Endothelial cell of hepatic sinusoid (primary cell): ENCODE results near the gene CLCN7.

Experiments
- in situ Hi-C: cut with HindIII; loops from 2 replicates; pipeline ENCODE4 v1.10.0; 2017; ENCODE audit warnings: low sequenced_read_pairs

Gene CLCN7

DNA sequence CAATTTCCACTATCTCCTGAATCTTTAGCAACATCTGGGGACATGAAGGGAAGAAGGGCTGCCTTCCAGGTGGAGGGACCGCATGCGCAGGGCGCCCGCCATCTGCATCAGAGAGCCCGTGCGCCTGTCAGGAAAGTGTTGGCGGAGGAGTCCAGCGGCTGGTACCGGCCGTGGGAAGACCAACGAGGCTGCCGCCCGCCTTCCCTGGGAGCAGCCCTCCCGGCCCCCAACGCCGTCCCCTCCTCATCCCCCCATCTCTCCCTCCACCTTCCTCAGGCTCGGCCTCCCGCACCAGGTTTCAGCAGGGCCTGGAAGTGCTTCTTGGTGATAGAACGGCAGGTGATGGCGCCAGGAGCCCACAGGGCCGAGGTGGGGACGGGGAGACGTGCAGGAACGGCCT lies 8.8 kb downstream of the CLCN7 start:
- in situ Hi-C loops: no loop called here

DNA sequence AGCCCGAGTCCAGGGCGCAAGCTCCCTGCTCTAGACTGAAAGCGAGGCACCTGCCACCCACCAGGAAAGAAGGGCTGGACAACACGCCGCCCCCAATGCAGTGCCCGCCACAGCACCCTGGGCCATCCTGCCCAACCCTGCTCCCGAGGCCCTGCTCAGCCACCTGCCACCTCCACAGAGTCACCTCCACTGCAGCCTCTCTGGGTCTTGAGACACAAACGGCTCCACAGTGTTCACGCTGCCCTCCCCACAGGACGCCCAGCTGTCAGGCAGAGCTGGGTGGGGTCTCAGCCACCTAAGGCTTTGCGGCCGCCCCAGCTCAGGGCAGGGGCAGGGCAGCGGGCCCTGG lies 9.3 kb downstream of the CLCN7 start:
- in situ Hi-C loops: no loop called here

DNA sequence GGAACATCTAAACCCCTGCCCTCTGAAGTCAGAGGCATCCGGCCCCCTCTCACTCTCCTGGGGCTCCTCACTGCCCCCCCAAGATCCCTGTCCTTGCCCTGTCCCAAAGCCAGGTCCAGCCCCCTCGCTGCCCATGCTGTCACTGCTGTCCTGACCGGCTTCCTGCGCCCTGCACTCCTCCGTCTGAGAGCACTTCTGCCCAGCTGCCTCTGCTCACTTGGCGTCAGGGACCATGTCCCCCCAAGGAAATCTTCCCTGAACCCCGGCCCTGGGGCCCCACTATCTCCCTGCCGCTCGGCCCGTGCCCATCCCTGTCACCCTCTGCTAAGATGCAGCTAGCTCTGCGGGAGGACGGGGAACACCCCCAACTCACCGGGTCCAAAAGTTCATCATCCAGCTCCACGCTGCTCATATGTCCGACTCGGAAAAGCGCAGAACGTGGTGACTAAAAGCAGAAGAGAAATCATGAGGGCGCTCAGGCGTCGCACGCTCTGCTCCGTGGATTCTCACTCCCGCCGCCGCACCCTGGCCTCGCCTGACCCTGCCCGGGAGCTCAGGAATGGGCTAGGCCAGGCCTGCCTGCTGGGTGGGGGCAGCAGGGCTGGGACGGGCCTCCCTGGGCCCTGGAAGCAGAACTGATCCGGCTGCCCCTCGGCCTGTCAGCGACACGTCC lies 9.8 kb downstream of the CLCN7 start:
- in situ Hi-C loops: no loop called here

DNA sequence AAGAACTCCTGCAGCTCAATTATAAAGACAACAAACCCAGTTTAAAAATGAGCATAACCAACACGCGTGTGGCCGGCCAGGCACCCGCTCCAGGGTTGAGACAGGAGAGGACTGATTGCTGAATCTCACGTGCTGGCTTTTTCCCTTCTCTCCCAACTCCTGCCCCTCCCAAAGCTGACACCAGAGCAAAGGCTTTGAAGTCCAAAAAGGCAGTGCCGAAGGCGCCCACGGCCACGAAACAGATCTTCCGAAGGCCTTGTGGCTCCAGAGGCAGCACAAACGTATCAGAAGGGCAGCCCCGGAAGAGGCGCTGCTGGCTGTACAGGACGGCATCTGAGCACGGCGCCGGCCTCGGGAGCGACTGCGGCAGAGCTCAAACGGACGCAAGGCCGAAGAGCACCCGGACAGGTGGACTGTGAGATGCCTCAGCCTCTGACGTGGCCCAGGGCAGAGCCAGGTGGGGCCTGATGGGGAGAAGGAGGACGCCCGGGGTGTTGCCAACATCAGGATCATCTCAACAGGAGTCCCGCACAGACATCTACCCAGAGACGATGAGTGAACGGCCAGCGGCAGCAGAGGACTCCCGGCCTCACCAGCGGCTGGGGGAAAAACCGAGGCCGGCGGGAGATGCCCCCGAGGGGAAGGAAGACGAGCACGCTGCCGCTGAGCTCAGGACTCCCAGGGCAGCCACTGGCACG lies 10.5 kb downstream of the CLCN7 start:
- in situ Hi-C loops: no loop called here

DNA sequence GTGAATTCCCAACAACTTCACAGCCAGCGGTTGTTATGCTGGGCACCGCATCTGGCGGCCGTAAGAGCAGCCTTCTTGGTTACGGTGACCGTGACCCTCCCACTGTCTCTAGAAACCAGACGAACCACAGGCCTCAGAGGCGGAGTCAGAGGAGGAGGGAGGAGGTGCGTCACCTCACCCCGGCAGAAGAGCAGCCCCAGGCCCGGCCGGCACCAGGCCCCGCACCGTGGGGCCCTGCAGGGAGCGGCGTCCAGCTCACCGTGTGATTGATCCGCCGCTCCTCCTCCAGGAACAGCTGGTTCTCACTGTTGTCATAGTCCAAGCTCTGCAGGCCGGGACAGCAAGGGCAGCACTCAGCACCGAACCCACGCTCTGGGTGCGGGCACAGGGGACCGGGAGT lies 13.7 kb downstream of the CLCN7 start:
- in situ Hi-C loops: no loop called here

DNA sequence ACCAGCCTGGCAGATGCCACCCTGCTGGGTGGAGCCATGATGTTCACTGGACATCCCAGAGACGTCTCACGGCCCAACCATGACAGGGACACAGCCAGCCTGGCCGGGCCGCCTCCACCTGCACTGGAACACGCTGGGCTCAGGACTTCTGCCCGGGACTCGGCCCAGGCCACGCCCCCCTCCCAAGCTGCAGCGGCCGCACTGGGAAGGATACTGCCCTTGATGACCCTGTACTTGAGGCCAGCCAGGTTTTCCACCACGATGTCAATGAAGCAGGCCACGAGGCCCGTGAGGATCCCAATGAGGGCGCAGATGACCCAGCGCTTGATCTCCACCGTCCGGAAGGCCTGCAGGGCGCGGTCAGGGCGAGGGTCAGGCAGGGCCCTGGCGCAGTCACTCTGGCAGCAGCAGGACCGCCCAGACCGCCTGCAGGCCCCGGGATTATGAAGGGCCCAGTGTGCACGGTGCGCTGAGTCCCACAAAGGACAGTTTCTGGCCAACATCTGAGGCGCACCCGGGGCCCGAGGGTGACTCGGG lies 14.2 kb downstream of the CLCN7 start:
- in situ Hi-C loops: no loop called here

DNA sequence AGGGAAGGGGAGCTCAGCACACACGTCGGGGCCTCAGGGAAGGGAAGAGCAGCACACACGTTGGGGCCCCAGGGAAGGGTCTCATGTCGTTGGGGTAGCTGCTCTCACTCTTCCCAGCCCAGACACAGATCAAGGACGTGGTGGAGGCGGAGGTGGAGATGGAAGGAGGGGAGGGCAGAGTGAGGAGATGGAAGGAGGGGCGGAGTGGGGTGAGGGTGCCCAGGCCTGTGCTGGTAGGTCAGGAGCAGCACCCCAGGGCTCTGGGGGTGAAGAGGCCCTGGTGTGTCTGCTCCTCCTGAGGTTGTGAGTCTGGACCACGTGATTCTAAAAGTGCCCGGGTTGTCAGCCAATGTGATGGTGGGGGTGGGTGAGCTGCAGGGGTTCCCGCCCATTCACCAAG lies 14.9 kb downstream of the CLCN7 start:
- in situ Hi-C loops: no loop called here

DNA sequence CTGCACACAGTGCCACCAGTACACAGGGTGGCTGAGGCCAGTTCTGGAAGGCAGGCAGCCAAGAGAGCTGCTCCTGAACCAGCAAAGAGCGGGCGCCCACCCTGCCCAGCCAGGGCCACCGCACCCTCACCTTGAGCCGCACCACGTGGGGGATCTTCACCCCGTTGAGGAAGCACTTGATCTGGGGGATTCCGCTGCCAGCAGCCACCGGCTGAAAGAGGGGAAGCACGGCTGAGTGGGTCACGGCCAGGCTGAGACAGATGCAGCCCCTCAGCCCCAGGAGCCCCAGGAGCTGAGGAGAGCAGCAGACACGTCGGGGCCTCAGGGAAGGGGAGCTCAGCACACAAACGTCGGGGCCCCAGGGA lies 15.9 kb downstream of the CLCN7 start:
- in situ Hi-C loops: no loop called here

DNA sequence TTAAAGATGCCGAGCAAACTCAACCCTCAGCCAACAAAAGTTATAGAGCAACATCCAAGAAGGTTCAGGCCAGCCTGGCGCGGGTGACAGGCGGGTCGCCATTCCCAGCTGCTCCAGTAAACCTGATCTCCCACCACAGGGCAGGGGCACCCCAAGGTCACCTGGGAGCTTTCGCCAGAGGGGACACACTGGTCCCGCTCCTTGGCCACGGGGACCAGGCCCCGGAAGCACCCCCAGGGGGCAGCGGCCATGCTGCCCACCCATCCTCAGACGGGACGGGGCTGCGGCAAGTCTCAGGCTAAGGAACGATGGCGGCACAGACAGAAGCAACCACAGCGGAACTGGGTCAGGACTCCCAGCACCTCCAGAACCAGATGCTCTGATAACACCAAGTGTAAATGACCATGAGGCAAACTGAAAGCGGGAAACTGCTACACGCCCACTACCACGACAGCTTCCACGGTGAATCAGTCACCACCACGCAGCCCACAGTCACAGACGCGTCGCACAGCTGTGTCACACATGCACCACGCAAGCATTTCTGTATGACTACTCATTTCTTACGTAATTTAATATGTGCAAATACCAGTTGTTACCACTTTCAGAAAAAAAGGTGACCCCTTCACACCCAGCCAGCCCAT lies 16.4 kb downstream of the CLCN7 start:
- in situ Hi-C loops: no loop called here

DNA sequence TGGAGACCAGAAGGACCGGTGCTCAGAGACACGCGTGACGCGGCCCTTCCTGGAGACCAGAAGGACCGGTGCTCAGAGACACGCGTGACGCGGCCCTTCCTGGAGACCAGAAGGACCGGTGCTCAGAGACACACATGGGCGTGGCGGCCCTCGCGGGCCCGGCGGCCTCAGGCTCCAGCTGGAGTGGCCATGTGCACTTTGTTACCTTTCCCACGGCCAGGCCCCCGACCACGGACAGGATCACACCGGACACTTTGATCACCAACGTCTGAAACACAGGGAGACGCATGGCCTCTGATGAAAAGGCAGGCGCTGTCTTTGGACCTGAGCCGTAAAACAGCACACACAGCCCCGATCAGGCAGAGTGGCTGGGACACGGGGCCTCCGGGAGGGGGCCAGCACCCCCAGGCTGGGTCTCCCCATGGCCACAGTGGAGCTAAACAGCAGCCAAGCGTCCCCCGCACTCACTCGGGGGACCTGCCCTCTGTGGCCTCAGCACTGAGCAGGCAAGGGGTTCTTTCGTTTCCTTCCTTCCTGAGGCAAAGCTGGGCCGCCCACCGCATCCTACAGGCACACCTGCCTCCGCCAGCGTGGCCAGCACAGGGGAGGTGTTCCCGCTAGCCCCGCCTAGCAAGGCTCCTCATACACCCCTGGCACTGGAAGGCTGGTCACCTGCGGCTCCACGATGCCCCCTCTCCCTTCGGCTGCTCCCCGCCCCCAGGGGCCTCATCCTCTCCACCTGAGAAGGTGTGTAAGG lies 17.2 kb downstream of the CLCN7 start:
- in situ Hi-C loops: no loop called here

DNA sequence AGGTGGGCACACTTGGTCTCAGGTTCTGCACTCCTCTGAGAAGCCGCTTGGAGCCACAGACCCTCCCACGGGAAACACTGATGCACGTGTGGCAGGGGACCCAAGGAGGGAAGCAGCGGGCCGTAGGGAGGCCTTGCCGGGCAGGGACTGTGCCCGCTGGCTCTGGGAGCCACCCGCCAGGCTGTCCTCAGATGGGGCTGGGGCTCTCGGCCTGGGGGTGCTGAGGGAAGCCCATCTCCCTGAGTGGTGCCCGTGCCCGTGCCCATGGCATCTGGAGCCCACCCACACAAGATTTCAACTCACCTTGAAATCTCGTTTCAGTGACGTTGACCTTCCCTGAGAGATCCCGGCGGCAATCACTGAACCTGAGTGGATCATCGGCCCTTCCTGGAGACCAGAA lies 17.9 kb downstream of the CLCN7 start:
- in situ Hi-C loops: no loop called here

DNA sequence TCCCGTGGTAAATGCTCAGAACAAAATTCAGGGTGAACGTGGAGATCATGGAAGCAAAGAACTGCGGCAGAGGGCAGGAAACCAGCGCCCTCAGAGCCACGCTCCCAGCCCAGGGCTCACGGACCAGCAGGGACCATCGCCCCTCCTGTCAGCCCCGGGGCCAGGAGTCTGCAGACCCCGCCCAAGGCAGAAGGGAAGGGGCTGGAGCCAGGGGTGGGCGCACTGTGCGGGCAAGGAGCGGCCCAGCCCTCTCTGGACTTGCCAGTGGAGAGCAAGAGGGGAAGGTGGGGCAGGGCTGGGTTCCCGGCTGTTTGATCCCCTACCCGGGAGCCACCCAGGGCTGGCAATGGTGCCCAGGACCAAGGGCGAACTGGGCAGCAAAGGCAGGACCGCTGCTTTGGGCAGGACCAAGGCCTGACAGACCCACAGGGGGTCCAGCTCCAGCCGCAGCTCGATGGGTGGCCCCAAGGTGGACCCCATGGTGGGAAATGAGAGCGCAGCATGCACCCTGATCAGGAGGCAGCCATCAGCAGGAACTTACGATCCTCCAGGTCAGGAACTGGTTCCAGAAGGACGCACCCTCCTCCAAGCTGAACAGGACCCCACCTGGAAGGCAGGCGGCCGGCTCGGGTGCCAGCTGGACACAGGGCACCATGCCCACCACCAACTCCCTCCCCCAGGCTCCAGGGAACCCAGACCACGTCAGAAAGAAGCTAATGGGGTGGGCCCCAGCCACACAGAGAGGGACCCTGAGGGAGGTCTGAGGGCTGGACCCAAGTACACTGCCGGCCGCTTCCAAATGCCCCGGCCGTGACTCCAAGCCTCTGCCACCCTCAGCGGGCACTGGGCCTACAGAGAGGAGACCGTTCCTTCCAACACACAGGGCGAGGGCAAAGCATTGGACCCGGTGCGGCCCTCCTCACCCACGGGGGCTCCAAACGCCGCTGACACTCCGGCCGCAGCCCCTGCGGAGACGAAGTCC lies 19.3 kb downstream of the CLCN7 start:
- in situ Hi-C loops: no loop called here

DNA sequence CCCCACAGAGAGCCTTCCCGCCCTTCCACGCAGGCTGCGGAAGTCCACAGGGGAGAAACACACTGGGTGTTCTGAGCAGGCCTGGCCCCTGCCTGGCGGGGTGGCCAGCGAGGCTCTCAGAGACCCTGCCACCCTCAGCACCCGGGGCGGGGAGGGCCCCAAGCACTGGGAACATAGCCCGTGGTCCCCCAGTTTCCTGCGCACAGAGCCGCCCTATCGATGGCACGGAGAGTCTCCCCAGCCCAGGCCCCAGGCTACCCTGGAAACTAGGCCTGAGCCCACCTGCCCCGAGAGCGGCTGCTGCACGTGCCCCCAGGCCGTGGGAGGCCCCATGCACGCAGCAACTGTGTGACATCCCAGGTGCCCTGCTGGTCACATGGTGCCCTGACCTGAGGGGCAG lies 20.3 kb downstream of the CLCN7 start:
- in situ Hi-C loops: no loop called here

DNA sequence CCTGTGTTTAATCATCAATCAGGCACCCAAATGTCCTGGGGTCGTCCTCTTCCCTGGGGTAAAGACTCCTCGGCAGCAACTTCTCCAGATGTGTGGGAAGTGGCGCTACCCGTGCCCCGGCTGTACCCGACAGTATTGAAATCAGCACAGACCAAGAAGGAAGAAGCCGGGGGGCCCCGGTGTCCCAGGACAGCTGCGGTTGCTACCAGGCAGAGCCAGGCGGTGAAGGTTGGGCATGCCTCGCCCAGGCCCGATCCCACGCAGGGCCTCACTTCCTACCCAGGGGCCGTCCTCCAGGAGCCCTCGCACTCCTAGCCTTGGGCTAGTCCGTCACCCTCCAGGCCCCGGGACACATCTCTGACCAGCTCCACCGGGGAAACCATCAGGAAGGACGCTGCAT lies 21.5 kb downstream of the CLCN7 start:
- in situ Hi-C loops: no loop called here

DNA sequence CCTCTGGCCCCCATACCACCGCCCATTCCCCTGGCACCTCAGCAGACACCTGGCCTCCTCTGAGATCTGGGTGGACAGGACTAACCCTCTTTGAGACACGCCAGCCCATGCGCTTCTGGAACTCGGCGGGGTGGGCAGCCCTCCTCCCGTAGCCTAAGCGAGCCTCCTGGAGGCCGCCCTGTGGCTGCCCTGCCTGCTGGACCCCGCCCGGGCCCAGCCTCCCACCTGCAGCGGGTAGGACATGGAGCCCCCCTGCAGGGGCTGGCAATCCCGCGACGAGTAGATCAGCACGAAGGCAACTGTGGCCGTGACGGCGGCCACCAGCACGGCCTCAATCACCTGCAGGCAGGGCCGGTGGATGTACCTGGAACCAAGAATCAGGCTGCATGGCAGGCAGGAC lies 22.3 kb downstream of the CLCN7 start:
- in situ Hi-C loops: no loop called here

DNA sequence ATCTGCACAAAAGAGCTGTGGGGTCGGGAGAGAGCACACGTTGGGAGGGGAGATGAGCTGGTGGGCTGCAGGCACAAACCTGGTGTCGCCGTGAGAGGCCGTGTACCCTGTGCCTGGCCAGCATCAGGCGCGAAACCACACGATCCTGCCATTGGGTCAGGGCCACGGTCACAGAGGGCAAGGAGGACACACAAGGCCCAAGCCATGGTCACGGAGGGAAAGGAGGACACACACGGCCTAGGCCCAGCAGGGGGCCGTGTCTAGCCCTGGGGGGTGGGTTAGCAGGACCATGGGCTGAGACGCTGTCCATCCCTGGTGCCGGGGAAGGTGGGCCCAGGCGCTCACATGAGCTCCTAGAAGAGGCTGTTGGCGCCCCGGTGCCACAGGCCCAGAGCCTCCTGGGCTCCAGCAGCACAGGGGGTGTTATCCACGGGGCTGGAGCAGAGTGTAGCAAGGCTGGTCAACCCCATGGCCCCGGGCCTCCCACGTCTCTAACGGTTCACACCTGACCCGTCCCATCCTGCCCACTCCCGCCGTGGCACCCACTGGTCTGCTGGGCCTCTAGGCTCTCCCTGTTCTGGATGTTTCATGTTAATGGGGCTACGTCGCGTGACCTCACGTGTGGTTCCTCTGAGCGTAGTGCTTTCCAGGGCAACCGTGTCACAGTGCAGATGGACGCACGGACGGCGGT lies 23.0 kb downstream of the CLCN7 start:
- in situ Hi-C loops: no loop called here

DNA sequence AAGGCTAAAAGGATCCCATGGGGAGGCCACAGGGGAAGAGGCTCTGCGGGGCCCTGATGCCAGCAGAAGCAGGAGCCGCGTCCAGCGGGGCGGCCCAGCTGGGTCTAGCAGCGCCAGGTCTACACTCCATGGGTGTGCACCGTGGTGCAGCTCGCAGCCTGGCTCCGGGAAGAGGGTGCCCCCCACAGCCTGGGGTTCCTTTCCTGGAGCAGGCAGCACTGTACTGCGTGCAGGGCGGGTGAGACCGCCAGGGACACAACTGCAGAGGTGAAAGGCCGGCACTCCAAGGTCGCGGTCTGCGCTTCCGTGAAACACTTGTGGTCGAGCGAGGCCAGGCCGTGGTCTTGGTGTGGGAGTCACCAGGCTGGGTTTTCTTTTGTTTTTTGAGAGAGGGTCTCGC lies 24.0 kb downstream of the CLCN7 start:
- in situ Hi-C loops: no loop called here

DNA sequence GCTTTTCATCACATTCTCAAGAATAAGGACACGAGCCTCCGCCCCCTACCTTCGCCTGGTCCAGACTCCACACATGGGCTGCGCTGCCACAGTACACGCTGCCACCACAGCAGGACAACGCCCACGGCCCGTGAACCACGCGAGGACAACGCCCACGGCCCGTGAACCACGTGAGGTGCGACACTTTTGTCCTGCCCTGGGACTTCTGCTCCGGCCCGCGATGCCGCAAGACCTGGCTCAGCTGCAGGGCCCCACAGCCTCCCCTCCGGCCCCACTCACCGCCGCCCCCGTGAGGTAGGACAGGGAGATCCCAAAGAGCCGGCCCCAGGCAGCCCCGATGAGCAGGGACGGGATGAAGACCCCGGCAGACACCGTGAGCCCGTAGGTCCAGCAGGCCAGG lies 24.6 kb downstream of the CLCN7 start:
- in situ Hi-C loops: no loop called here

DNA sequence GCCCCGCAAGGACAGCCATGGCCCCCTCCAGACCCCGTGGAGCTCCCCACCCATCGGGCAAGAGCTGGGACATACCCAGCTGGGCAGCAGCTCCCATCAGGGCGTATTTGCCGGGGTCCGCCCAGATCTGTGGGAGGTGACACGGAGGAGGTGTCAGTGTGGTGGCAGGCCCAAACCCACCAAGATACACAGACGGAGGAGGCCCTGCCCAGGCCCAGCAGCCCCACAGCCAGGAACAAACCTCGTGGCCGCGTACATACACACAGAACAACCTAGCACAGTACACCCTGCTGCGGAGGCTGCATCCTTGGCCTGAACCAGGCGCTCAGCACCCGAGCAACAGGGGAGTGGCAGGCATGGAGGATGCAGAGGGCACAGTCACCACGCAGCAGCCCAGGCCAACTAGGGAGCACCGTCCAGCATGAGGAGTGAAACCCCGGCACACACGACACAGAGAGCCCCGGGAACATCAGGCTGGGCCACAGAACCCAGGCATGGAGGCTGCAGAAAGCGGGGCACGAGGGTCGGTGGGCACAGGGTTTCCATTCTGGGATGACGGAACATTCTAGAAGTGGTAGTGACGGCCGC lies 25.5 kb downstream of the CLCN7 start:
- in situ Hi-C loops: no loop called here
